Parathyroid adenoma (tissue), 2 donors: ENCODE measurements around the gene SNCA.
A peak's percentile ranks its signal among the peaks of the same experiment; 100 is the strongest.

Experiments
- H2AFZ ChIP-seq: fragments of 300-600 bp; sonication (generic); one replicate; pipeline ENCODE4 v1.7.0; 2017; ENCODE audit warnings: antibody characterized with exemption, mild to moderate bottlenecking
- H3K27ac ChIP-seq: fragments of 300-600 bp; sonication (generic); one replicate; pipeline ENCODE4 v1.7.0; 2017
- H3K27me3 ChIP-seq: fragments of 300-600 bp; sonication (generic); one replicate; pipeline ENCODE4 v1.7.0; 2017; ENCODE audit warnings: low read length; ENCODE audit not compliant: control insufficient read depth, insufficient read depth
- H3K36me3 ChIP-seq: fragments of 300-600 bp; sonication (generic); one replicate; pipeline ENCODE4 v1.7.0; 2017; ENCODE audit warnings: low read length; ENCODE audit not compliant: control insufficient read depth, insufficient read depth
- H3K4me1 ChIP-seq: fragments of 300-600 bp; sonication (generic); one replicate; pipeline ENCODE4 v1.7.0; 2017; ENCODE audit warnings: control low read depth
- H3K4me2 ChIP-seq: fragments of 300-600 bp; sonication (generic); one replicate; pipeline ENCODE4 v1.7.0; 2017; ENCODE audit warnings: low read length
- H3K4me3 ChIP-seq: fragments of 300-600 bp; sonication (generic); one replicate; pipeline ENCODE4 v1.7.0; 2017; ENCODE audit warnings: low read depth, low read length
- H3K79me2 ChIP-seq: fragments of 300-600 bp; sonication (generic); one replicate; pipeline ENCODE4 v1.7.0; 2017; ENCODE audit warnings: control low read depth
- H3K9ac ChIP-seq: fragments of 300-600 bp; sonication (generic); one replicate; pipeline ENCODE4 v1.7.0; 2017; ENCODE audit warnings: mild to moderate bottlenecking
- H3K9me3 ChIP-seq: fragments of 300-600 bp; sonication (generic); one replicate; pipeline ENCODE4 v1.7.0; 2017; ENCODE audit warnings: low read length; ENCODE audit not compliant: control insufficient read depth
- TF ChIP-seq, protein P1 (sequence below): fragments of 300-600 bp; sonication (generic); IDR thresholded peaks from one replicate; pipeline ENCODE4 v1.7.0; 2017; ENCODE audit warnings: antibody characterized with exemption, mild to moderate bottlenecking
- donor health status: primary hyperparathyroidism.

The SNCA gene

DNA sequence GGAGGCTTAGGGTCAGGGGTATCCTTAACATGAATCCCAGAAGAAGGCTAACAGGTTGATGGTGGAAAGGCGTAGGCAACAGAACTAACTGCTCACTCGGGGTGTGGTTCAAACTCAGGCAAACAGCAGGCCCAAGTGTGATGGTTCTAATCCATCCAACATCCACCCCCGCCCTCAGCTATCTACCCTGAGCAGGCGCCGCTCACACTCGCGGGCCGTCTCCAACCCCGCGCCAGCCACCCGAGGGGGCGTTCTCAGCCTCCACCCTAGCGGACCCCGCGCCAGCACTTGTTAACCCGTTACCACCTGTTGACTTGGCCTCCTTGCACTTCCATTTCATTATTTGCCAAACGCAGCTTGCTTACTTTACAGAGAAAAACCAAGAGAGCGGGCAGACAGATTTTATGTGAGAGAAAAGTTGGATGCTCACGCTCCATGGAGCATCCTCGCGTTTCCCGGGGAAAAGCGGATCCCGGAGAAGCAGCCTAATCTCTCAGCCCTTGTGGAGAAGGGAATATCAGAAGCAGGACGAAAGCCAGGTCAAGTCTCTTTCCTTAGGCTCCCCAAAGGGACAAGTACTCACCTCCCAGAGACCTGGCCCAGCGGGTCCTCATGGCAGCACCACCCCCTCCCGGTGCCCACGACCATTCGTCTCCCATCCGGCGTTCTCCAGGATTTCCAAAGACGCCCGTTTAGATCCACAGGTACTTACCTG, 773 bp downstream of the SNCA start:
- Histone ChIP-seq H3K9ac (no peak overlapping the region), H3K4me3 (peak overlapping the region; percentile 59), H3K27ac (no peak overlapping the region), H3K4me2 (no peak overlapping the region), H3K9me3 (no peaks in the 10 kb centered on the region), H2AFZ (no peak overlapping the region), H3K79me2 (no peaks in the 10 kb centered on the region), H3K36me3 (no peaks in the 10 kb centered on the region), H3K4me1 (no peaks in the 10 kb centered on the region), H3K27me3 (peaks cover 5% of the 10 kb centered on the region)
- TF ChIP-seq, protein P1, sequence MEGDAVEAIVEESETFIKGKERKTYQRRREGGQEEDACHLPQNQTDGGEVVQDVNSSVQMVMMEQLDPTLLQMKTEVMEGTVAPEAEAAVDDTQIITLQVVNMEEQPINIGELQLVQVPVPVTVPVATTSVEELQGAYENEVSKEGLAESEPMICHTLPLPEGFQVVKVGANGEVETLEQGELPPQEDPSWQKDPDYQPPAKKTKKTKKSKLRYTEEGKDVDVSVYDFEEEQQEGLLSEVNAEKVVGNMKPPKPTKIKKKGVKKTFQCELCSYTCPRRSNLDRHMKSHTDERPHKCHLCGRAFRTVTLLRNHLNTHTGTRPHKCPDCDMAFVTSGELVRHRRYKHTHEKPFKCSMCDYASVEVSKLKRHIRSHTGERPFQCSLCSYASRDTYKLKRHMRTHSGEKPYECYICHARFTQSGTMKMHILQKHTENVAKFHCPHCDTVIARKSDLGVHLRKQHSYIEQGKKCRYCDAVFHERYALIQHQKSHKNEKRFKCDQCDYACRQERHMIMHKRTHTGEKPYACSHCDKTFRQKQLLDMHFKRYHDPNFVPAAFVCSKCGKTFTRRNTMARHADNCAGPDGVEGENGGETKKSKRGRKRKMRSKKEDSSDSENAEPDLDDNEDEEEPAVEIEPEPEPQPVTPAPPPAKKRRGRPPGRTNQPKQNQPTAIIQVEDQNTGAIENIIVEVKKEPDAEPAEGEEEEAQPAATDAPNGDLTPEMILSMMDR: no peak

DNA sequence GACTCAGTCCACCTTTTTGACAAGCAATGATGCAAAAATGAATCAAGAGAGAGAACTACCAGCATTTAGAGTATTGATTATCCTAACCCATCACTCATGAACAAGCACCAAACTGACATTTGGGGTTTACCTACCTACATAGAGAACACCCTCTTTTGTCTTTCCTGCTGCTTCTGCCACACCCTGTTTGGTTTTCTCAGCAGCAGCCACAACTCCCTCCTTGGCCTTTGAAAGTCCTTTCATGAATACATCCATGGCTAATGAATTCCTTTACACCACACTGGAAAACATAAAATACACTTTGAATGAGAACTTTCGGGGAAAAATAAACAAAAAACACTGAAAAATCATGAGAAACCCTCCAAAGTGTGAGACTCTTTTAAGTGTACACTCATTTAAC, 1.5 kb downstream of the SNCA start:
- Histone ChIP-seq H3K27ac (no peak overlapping the region), H3K27me3 (peaks cover 5% of the 10 kb centered on the region), H3K9ac (no peak overlapping the region)

GRCh38 chr4:89834486-89835209, 2.3 kb downstream of the SNCA start:
- Histone ChIP-seq H3K79me2 (no peaks in the 10 kb centered on the region), H2AFZ (no peak overlapping the region), H3K27ac (no peak overlapping the region), H3K9me3 (no peaks in the 10 kb centered on the region), H3K4me3 (no peak overlapping the region), H3K4me2 (no peak overlapping the region), H3K36me3 (no peaks in the 10 kb centered on the region), H3K9ac (no peak overlapping the region), H3K27me3 (peaks cover 3% of the 10 kb centered on the region), H3K4me1 (no peaks in the 10 kb centered on the region)
- TF ChIP-seq, protein P1: no peak

More for the DNA sequence above, 1.5 kb downstream of the SNCA start:
- H3K4me3 ChIP-seq: no peak overlapping the region
- H3K79me2 ChIP-seq: no peaks in the 10 kb centered on the region
- no peaks in the 10 kb centered on the region for H3K9me3 ChIP-seq
- no peaks in the 10 kb centered on the region for H3K36me3 ChIP-seq
- H3K4me1 ChIP-seq: no peaks in the 10 kb centered on the region
- H2AFZ ChIP-seq: no peak overlapping the region
- TF ChIP-seq, protein P1: no peak
- H3K4me2 ChIP-seq: no peak overlapping the region

- H3K9me3 ChIP-seq: no peaks in the 10 kb centered on the region
- no peaks in the 10 kb centered on the region for H3K79me2 ChIP-seq
- H3K4me3 ChIP-seq: no peak overlapping the region
- no peak overlapping the region for H3K9ac ChIP-seq
- no peaks in the 10 kb centered on the region for H3K36me3 ChIP-seq
- TF ChIP-seq, protein P1: no peak
- H2AFZ ChIP-seq: no peak overlapping the region
- no peaks in the 10 kb centered on the region for H3K4me1 ChIP-seq
- H3K27ac ChIP-seq: no peak overlapping the region
- H3K27me3 ChIP-seq: no peaks in the 10 kb centered on the region
- H3K4me2 ChIP-seq: no peak overlapping the region
These were observed 7.4 kb downstream of the SNCA start for GRCh38 chr4:89829470-89830138.
